NCI-H146 treated with DMSO at 0.1 percent for 48 hours (cell line): Measurements from ENCODE around the gene MAGI1.

ENCODE experiments used
- DNase-seq: peaks from one replicate; lab custom pipeline; 2025; ENCODE audit not compliant: unreplicated experiment; lab: John Stamatoyannopoulos, UW

The MAGI1 gene

DNA sequence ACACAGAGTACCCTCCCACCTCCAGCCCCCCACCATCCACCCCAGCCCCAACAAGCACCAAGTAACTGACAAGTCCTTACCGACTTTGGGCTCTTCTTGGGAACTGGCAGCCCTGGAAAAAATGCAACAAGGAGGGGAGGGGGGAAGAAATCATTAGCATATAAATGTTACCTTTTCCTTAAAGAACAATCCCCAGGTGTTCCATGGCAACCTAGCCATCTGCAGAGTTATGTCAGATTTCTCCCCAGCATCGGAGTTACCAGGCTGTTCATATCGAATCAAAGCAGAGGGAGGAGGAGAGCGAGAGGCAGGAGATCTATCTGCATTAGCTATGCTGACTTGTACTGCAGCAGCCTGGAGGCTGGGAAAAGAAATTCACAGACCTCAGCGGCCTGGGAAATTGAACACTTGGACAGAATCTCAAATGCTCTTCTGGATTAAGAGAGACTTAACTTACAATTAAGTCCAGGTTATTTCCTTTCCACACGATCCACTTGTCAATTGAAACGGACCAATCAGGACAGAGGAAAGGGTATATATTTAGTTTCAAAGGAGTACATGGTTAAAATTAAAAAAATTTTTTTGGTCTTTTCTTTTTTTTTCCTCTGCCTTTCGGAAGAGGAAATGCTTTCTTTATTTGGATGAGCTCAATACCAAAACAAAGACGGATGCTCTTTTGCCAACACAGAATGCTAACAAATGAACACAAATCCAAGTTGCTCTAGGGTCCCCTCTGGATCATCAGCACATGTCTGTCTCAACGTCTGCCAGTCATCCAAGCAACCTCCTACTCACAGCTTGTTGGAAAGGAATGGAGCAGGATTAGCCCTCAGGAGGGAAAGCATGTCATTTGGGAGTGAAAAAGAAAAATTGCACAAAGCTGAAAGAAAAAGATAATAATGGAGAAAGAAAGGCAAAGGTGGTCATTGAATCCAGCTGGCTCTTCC is 637.1 kb downstream of the MAGI1 start:
- no peak for DNase-seq

DNA sequence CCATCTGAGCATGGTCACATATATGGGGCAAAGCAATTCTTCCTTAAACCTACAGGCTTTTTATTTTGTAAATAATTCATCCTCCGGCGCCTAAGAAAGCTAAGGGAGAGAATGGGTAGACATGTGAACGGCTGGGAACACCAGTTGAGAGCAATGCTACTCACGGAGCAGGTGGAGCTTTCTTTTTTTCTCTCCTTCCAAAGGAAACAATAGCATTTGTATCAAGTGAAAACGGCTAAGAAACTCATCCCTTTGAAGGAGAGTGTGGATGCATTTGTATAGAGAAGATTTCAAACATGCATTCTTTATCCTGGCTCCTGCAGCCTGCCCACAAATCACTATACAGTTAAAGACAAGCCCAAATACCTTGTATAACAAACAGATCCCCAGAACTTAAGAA is 637.8 kb downstream of the MAGI1 start:
- DNase-seq, result no peak

DNA sequence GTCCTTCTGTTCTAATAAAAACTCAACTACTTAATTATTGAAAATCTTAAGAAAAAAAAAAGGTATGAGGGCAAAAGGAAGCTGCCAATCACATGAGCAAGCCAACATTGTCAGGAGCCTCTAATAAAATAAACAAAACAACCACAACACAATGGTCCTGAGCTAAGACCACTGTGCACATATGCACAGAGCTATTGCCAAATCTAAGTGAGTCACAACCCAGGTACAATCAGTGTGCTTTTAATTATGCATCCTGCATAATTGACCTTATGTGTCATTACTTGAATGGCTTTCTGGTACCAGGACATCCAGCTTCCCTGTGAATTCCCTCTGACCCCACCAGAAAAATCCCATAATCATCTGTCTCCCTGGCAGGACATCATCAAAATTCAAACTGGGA is 639.8 kb downstream of the MAGI1 start:
- DNase-seq, result no peak

DNA sequence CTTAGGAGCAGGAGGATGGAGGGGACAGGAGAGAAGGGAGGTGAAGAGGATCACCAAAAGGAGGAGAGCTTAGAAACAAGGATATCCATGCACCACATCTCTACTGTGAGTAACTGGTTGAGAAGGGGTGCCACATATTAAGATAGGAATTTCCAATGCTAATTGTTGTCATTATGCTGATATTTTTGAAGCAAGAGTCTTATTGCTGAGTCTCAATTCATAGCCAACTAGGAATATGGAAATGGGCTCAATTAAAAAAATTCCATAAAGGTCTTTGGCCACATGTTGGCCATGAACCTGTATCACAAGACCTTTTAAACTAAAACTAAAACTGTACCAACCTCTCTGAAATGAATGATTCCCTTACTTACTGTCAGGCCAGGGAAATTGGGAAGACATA is 642.6 kb downstream of the MAGI1 start:
- no peak for DNase-seq

DNA sequence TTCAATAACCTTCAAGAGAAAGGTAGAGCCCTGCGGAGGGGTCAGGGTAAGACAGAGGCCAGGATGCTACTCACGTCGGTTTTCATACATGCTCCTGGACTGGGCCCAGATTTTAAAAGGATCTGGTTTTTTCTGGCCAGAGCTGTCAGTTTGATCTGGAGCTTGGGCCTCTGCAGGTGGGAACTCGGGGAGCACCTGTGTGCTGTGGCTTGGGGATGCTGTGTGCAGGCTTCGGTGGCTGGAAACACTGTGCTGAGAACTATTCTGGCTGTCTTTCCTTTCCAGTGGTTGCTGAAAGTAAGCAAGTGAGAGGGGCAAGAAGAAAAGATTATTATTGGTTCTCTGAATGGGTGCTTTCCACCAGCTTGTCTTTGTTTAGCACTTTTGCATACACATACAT is 647.6 kb downstream of the MAGI1 start:
- no peak for DNase-seq

DNA sequence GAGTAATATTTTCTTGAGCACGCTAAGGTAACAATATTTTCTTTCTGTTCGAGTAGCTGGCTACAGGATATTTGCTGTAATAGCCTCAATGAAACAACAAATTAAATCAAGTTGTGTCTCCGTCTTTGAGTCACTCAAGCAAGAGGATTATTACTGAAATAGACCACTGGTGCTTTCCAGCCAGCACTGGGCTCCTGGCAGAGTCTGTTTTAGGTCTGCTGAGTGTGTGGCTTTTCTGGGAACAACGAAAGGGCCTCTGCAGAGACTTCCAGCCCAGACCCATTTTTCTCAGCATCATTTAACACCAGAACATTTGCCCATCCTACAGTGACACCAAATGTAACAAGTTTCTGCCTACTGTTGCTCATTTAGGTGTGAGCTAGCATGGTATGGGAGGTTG is 652.9 kb downstream of the MAGI1 start:
- DNase-seq, result no peak

DNA sequence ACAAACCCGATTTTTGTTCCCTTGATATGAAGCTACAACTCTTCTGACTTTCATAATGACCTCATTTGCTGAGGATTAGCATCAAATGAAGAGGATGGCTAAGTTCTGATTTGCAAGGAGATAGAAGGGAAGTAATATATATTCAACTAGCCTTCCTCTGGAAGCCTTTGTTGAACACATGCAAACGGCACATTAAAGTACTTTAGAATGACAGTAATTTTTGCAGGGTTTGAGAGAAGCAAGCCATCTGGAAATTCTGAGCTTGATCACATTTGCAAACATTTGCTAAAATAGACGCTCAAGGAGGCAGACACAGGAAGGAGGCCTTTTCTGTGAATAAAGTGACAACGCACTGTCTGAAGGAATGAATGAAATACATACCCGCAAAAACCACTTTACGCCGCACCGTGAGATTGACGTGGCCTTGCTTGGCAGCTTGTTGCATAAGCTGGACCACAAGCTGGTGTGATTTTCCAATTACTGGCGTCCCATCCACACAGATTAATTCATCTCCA is 657.2 kb downstream of the MAGI1 start:
- DNase-seq, result no peak

DNA sequence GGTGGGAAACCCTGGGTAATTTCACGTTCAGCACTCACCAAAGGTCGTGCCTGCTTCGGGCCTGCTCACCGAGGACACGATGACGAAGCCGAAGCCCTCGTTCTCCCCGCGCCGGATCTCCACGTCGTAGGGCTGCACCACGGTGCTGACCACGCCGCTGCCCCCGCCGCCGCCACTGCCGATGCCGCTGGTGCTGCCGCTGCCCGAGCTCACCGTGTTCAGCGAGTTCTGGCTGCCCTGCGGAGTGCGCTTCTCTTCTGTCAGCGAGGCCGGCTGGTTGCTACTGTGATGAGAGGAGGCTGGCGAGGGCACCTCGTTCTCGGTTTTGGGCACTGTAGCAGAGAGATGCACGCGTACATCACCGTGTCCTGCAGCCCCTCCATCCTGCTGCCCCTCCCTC is 659.5 kb downstream of the MAGI1 start:
- DNase-seq, result no peak

DNA sequence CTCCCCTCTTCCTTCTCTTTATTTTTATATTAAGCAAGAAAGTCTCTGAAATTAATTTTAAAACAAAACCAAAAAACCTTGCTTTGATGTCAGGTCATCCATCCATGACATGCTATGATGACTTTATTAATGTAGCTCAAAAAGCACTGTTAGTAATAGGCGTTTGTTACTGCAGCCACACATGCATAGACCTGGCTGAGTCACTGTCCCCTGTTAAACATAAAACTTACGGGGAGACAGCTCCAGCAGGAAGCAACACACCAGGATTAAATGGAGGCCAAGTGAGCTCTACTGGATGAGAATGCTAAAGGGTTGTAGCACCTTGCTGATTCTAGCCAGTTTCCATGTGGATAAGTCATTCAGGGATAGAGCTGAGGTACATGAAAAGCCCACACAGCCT is 661.1 kb downstream of the MAGI1 start:
- DNase-seq, result no peak

DNA sequence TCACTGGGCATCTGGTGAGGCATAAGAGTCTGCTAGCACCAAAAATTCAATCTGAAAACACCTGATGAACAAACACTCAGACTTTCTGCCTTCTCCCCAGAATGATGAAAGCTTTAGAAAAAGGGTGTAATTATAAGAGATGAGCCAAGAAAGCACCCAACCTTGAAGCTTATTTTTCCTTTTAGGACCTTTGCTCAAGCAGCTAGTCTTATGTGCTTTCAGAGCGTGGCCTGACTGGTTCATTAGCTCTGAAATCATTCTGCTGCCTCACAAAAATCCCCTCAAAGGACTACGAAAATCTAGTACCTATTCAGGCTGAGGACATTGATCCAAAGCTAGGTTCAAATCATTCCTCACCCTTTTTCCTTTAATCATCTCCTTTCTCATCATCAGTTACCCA is 662.3 kb downstream of the MAGI1 start:
- no peak for DNase-seq

DNA sequence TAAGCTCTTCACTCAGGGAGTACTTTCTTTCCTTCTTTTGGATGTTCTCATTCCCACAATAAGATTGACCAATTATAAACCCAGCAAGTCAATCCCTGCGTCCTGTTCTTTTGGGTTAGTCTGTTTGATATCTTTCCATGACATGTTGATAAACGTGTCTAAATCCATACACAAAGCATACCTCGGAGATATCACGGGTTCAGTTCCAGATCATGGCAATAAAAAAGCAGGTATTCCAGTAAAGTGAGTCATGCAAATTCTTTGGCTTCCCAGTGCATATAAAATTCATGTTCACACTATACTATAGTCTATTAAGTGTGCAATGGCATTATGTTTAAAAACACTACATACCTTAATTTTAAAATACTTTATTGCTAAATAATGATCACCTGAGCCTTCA is 667.7 kb downstream of the MAGI1 start:
- DNase-seq, result no peak

DNA sequence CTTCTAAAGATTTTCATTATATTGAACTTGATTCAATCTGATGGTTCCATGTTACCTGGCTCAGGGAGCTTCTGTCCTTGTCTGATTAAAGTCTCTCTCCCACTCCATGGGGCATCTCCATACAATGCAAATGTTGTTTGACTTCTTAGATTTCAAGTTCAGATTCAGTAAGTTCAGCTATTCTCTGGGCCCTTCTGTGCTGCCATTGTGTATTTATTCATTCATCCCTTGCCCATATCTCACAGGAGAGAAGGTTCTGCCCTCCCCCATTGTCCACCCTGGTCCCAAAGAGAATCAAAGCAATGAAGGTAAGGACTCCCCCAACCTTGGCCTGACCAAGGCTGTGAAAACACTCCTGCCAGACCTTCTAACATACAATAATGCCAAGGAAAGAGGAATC is 669.9 kb downstream of the MAGI1 start:
- DNase-seq, result no peak

DNA sequence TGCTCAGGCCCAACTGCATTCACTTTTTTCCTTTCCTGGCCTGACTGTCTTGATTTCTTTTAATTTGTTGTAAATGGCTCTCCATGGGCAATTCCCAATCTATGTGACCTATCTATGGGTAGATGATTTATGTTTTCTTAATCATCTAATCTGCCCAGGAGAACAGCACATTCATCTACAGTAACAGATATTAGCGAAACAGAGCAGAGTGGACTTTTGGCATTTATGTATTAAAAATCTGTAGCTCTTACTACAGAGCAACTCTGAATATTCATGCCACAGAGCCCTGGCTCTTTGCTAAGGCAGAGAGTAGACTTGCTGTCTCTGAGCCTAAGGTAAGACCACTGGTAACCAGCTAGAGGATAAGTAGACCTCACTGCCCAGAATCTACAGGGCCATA is 676.0 kb downstream of the MAGI1 start:
- no peak for DNase-seq

DNA sequence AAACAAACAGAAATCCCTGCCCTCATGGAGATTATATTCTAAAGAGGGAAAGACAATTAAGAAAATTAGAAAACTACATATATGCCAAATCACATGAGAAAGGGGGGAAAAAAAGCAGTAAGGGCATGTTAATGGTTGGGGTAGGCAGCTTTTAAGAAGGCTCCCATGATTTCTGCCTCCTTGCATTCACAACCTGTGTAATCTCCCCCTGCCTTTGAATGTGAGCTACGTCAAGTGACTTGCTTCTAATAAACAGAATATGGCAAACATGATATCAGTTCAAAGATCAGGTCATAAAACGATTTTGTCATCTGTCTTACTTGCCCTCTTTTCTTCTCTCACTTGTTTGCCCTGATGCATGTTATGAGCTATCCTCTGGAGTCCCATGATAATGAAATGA is 677.3 kb downstream of the MAGI1 start:
- DNase-seq, result no peak

DNA sequence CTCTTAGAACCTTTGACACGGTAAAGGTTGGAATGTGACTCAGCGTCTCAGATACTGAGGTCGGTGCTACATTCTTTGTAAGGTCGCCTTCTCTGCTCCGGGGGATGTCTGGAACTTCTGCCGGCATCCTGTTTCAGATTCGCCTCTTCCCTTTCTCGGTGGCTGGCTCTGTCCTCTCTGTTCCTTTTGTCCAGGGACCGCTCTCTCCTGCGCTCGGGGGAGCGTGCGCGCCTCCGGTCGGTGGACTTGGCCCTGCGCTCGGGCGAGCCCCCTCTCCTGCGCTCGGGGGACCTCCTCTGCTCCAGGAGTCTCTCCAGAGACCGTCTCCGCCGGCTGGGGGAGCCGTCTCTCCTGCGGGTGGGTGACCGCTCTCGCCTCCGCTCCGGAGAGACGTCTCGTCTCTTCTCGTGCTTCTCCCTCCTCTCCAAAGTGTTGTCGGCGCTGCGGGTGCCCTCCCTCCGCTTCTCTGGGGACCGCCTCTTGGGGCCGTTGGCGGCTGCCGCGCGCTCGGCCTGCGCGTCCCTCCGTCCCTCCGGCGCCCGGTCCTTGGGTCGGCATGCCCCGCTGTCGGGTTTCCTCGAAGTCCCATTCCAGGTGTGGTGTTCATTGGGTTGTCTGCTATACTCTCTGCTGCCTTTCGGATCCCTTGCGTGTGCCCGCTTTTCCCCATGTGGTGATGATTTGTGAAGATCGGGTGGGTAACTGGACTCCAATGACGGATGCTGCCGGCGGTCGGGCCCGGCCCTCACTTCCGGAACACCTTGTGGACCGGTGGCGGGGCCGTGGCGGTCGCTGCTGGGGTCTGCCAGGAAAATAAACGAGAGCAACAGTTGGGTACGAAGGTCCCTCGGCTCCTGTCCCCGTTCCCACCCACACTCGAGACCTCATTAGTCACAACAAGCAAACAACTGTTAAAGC is 682.1 kb downstream of the MAGI1 start:
- DNase-seq, result no peak

DNA sequence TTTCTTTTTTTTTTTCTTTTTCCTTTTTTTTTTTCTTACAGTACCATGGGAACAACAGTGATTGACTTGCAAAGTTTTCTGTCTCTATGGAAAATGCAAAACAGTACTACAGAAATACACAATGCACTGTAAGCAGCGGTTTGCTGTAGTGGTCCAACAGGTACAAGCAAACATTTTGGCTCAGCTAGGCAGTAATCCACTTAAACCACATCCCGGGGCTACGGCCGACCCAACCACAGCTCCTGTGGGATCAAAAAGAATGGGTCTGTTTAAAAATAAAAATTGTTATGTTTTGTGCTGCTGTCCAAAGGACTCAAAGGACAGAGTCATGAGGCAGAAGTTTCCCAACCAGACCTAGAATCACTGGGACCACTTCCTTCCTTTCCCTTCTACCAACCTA is 683.8 kb downstream of the MAGI1 start:
- no peak for DNase-seq

DNA sequence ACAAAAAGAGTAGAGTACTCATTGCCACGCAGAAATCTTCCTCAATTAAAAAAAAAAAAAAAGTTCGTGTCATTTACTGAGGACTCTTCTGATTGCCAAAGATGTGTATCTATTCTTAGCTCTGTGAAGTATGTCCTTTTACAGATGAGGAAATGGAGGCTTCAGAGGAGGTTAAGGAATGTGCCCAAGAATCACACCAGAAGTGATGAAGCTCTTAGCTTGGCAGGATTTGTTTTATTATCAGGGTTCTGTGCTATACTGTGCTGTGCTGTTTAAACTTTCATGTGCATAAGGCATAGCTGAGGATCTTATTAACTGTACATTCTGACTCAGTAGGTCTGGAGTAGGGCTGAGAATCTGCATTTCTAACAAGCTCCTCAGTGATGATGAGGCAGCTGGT is 685.8 kb downstream of the MAGI1 start:
- DNase-seq, result no peak

DNA sequence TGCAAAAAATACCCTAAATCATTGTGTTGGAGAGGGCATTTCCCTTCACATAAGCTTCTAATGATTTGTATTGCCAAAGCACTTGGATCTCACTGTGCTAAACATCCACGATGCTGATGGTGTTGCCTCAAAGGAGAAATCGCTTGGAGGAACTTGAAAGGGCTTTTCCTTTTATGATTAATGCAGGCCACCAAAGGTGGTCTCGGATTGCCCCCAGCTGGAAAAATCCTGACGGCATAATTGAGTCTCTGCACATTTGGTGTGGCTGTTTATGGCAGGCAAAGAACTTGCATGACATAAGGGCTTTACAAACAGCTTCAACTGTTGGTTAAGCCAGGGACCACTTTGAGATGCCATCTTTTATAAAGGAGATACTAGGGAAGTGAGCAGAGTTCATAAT is 687.0 kb downstream of the MAGI1 start:
- DNase-seq, result no peak

DNA sequence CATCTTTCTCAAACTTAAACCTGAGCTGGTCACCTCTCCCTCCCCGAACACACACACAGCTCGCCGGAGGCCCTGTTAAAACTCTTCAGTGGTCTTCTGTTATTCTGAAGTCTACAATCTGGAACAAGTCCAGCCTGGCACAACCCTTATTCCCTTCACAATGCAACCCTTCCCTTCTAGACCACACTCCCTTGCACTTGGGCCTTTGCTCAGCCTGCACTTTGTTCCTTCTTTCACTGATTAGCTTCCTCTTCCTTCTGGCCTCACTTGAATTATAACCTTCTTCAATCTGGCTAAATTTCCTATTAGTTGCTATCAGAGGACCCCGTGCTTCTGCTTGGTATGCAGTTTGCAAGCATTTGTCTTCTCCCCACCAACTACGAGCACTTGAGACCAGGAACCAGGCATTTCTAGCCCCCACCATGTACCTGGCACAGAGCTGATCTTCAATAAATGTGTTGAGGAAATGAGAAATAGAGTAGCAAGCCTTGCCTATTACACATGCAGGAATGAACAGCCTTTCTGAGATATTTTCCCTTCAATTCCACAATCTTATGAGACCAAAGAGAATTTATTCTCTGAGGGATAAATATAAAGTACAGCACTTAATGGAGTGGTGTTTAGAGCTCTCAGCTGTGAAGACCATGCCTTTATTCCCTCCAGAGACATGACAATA is 687.8 kb downstream of the MAGI1 start:
- DNase-seq, result no peak

DNA sequence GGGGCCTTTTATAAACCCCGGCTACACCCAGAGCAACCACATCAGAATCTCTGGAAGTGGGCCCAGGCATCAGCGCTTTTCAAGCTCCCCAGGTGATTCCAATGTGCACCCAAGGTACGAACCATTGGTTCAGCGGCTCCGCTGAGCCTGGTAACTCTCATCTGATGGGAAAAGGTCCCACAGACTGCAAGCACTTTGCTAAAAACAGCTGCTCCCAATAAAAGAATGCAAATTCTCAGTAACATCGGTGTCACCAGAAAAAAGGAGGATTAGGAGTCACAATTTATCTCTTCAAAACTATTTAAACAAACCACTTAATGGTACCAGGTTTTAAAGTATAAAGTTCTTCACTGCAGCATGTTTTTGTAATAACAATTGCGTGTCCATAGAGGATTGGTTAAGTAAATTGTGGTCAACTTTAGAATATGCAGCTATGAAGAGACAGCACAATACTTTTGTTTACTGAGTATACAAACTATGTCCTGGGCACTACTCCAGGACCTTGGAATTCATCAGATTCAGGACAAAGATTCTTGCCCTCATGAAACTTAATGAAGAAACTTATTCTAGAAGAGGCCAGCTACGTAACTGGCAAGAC is 690.2 kb downstream of the MAGI1 start:
- DNase-seq, result no peak

DNA sequence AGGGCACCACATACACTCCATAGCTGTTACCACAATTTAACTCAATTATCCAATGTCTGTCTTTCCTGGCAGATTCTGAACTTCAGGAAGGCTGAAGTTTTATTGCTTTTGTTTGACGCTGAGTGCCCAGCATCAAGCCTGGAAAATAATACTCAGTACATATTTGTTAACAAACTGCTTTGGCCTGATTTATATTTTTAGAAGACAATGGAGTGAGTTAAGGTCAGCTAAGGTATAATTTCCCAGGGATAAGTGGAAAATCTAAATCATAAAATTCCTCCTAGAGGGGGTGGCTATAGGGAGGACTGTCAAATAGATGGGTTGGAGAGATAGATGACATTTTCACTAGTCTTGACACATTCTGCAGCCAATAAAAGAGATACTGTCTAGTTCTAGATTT is 691.6 kb downstream of the MAGI1 start:
- DNase-seq, result no peak
